ENCODE measurements around the gene SH2D2A. TPM values are rescaled to one million over a fixed set of nuclear protein-coding genes. Genes with fewer than 3 reads are reported as not detected.

Gene SH2D2A
- total and polyA plus RNA-seq, 2 donors (not counting 1 experiment from before 2014, with no cell fraction given) = 0.73 to 2.1 TPM

- no peak overlapping the region for H2AFZ ChIP-seq (ENCODE audit: insufficient read depth, low read depth, low read length, poor library complexity, severe bottlenecking)
- H3K4me1 ChIP-seq (ENCODE audit: control insufficient read depth in 2 of 2, insufficient read depth in 2 of 2, low read length in 2 of 2) = peaks cover 11 to 19% of the 10 kb centered on the region in 2 donors
- H3K9ac ChIP-seq (ENCODE audit: low read length) = no peak overlapping the region
These were observed 48.6 kb upstream of the SH2D2A start for GRCh38 chr1:156865258-156865657.

DNA sequence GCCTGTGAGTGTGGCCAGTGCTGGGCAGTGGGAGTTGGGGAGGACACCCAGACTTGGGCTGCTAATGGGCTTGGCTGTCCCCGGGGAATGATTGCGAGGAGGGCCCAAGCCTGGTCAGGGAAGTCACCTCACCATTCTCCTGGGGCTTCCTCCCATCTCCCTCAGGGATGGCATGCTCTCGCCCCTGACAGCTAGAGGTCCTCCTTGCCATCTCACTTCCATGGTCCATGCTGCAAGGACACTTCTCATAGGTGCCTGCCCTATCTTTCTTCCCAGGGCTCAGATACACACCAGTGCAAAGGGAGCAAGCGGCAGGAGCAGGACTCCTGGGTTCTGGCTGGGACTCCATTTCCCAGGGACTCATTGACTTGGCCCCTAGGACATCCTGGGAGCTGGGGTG, 48.1 kb upstream of the SH2D2A start:
- Histone ChIP-seq H3K4me3 (ENCODE audit: control extremely low read depth in 1 of 5, extremely low read depth in 1 of 5, insufficient read depth in 1 of 5, low read depth in 2 of 5, low read length in 4 of 5) (no peak overlapping the region), H3K4me2 (replicated peaks; ENCODE audit: low read depth, low read length, poor library complexity, severe bottlenecking) (no peak overlapping the region), H3K36me3 (replicated peaks in 1 of 2; ENCODE audit: control extremely low read depth in 1 of 2, control insufficient read depth in 1 of 2, extremely low read depth in 1 of 2, insufficient read depth in 2 of 2, low read length in 1 of 2) (no peaks in the 10 kb centered on the region), H4K20me1 (ENCODE audit: control insufficient read depth, insufficient read depth, low read length, poor library complexity, severe bottlenecking) (no peaks in the 10 kb centered on the region), H3K9ac (ENCODE audit: low read length) (no peak overlapping the region), H3K9me3 (ENCODE audit: control extremely low read depth in 1 of 3, control insufficient read depth in 2 of 3, insufficient read depth in 1 of 3, low read length in 2 of 3) (peaks cover 0 to 3% (median 0%) of the 10 kb centered on the region in 3 donors), H3K4me1 (ENCODE audit: control insufficient read depth in 2 of 2, insufficient read depth in 2 of 2, low read length in 2 of 2) (peaks cover 16 to 24% of the 10 kb centered on the region in 2 donors), H3K27me3 (replicated peaks in 1 of 4; ENCODE audit: control extremely low read depth in 1 of 4, control insufficient read depth in 3 of 4, insufficient read depth in 4 of 4, low read length in 3 of 4) (peaks cover 0 to 66% (median 29%) of the 10 kb centered on the region in 4 experiments), H3K79me2 (ENCODE audit: control insufficient read depth, insufficient read depth, low read length) (no peaks in the 10 kb centered on the region), H3K27ac (ENCODE audit: low read length in 2 of 2) (no peak overlapping the region), H2AFZ (ENCODE audit: insufficient read depth, low read depth, low read length, poor library complexity, severe bottlenecking) (no peak overlapping the region)
- WGBS (ENCODE audit: insufficient coverage) = 79% methylated on average over 3 of the region's 4 CpGs
- Mint-ChIP-seq H3K4me1 (peaks cover 12% of the 10 kb centered on the region), H3K9me3 (ENCODE audit: insufficient read depth) (no peaks in the 10 kb centered on the region), H3K27ac (no peak overlapping the region), H3K27me3 (peaks cover 59% of the 10 kb centered on the region), H3K4me3 (no peak overlapping the region)
- CTCF ChIA-PET = interaction anchor here (1.0 kb wide), 1 partner anchor 175 kb away, joined by 3 read pairs; no protein-coding TSS in a partner anchor
- TF ChIP-seq, protein P1, sequence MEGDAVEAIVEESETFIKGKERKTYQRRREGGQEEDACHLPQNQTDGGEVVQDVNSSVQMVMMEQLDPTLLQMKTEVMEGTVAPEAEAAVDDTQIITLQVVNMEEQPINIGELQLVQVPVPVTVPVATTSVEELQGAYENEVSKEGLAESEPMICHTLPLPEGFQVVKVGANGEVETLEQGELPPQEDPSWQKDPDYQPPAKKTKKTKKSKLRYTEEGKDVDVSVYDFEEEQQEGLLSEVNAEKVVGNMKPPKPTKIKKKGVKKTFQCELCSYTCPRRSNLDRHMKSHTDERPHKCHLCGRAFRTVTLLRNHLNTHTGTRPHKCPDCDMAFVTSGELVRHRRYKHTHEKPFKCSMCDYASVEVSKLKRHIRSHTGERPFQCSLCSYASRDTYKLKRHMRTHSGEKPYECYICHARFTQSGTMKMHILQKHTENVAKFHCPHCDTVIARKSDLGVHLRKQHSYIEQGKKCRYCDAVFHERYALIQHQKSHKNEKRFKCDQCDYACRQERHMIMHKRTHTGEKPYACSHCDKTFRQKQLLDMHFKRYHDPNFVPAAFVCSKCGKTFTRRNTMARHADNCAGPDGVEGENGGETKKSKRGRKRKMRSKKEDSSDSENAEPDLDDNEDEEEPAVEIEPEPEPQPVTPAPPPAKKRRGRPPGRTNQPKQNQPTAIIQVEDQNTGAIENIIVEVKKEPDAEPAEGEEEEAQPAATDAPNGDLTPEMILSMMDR (IDR thresholded peaks at IDR 0.05) = no peak
- TF ChIP-seq EZH2 (IDR thresholded peaks at IDR 0.05; ENCODE audit: borderline replicate concordance, insufficient read depth, low read depth, low read length, poor library complexity, severe bottlenecking) = no peak
- intact Hi-C loops (cut with micrococcal nuclease) = loop anchor here (5.0 kb wide), 1 partner anchor 157 kb away; the partner anchor contains the start of gene CRABP2
- POLR2A ChIA-PET = no interaction called here
- DNase-seq (no peak), ATAC-seq (ENCODE audit: low read depth) (no peak)

More at GRCh38 chr1:156865258-156865657, 48.6 kb upstream of the SH2D2A start:
- Histone ChIP-seq H3K27me3 (replicated peaks in 1 of 4; ENCODE audit: control extremely low read depth in 1 of 4, control insufficient read depth in 3 of 4, insufficient read depth in 4 of 4, low read length in 3 of 4) (peaks cover 0 to 61% (median 27%) of the 10 kb centered on the region in 4 experiments), H3K9me3 (ENCODE audit: control extremely low read depth in 1 of 3, control insufficient read depth in 2 of 3, insufficient read depth in 1 of 3, low read length in 2 of 3) (peaks cover 0 to 3% (median 0%) of the 10 kb centered on the region in 3 donors), H4K20me1 (ENCODE audit: control insufficient read depth, insufficient read depth, low read length, poor library complexity, severe bottlenecking) (no peaks in the 10 kb centered on the region), H3K4me2 (replicated peaks; ENCODE audit: low read depth, low read length, poor library complexity, severe bottlenecking) (no peak overlapping the region), H3K27ac (ENCODE audit: low read length in 2 of 2) (no peak overlapping the region), H3K79me2 (ENCODE audit: control insufficient read depth, insufficient read depth, low read length) (no peaks in the 10 kb centered on the region), H3K4me3 (ENCODE audit: control extremely low read depth in 1 of 5, extremely low read depth in 1 of 5, insufficient read depth in 1 of 5, low read depth in 2 of 5, low read length in 4 of 5) (no peak overlapping the region), H3K36me3 (replicated peaks in 1 of 2; ENCODE audit: control extremely low read depth in 1 of 2, control insufficient read depth in 1 of 2, extremely low read depth in 1 of 2, insufficient read depth in 2 of 2, low read length in 1 of 2) (no peaks in the 10 kb centered on the region)
- no peaks in the 10 kb centered on the region for H3K9me3 Mint-ChIP-seq (ENCODE audit: insufficient read depth)
- ChIA-PET POLR2A (no interaction called here), CTCF (no interaction called here)
- 95% methylated on average over 4 of the region's 9 CpGs for WGBS (ENCODE audit: insufficient coverage)
- no peak overlapping the region for H3K4me3 Mint-ChIP-seq
- ATAC-seq (ENCODE audit: low read depth) = no peak
- H3K4me1 Mint-ChIP-seq = peaks cover 7% of the 10 kb centered on the region
- H3K27ac Mint-ChIP-seq = no peak overlapping the region
- DNase-seq = no peak
- peaks cover 57% of the 10 kb centered on the region for H3K27me3 Mint-ChIP-seq
- intact Hi-C loops (cut with micrococcal nuclease) = no loop called here
- TF ChIP-seq EZH2 (IDR thresholded peaks at IDR 0.05; ENCODE audit: borderline replicate concordance, insufficient read depth, low read depth, low read length, poor library complexity, severe bottlenecking) = no peak
- TF ChIP-seq, protein P1 (IDR thresholded peaks at IDR 0.05) = no peak

All from B cell (primary cell).